SK-N-SH (cell line): ENCODE measurements around the gene HUS1B. TPM values are rescaled to one million over a fixed set of nuclear protein-coding genes. Genes with fewer than 3 reads are reported as not detected.
"Not testable (repeated sequence)": the region's sequence is repeated elsewhere in the genome, so short reads cannot be mapped to it uniquely, and the experiment has no call there.

Experiments used
- CTCF ChIA-PET: fragments of 300-600, 350-600 bp; formaldehyde crosslinking; extraction: SDS; loops from one replicate; lab custom pipeline; 2021; lab: Yijun Ruan, JAX
- POLR2A ChIA-PET: fragments of 350-600 bp; sonication (Branson Sonifier 250); formaldehyde crosslinking; extraction: SDS; loops from one replicate; lab custom pipeline; 2020; ENCODE audit warnings: antibody characterized with exemption, inconsistent platforms; lab: Yijun Ruan, JAX
- DNase-seq: peaks from one replicate; pipeline ENCODE4 v3.0.0; 2012
- H2AFZ ChIP-seq: fragments of 200-600 bp; sonication (generic); 2 replicates; pipeline ENCODE4 v1.8.1; 2016; ENCODE audit warnings: antibody characterized with exemption, mild to moderate bottlenecking, low read depth
- H3F3A ChIP-seq: fragments of 200-600 bp; sonication (generic); replicated peaks from 2 replicates; pipeline ENCODE3; 2016; ENCODE audit warnings: antibody characterized with exemption, mild to moderate bottlenecking; ENCODE audit not compliant: insufficient read depth
- H3K27ac ChIP-seq, 2 experiments: fragments of 200-500 bp in 1 of 2; fragments of 200-600 bp in 1 of 2; sonication (Bioruptor generic) in 1 of 2; sonication (generic), shearing (Covaris generic) in 1 of 2; 2 replicates each; pipeline versions ENCODE4 v1.5.1 to v1.6.1; 2014 to 2016; ENCODE audit warnings: low read depth in 2 of 2, inconsistent platforms in 1 of 2, low read length in 1 of 2, mild to moderate bottlenecking in 1 of 2, mixed read lengths in 1 of 2
- H3K27me3 ChIP-seq: fragments of 200-600 bp; sonication (generic), shearing (Covaris generic); 2 replicates; pipeline ENCODE4 v1.6.1; 2016; ENCODE audit warnings: mixed run types; ENCODE audit not compliant: insufficient read depth
- H3K36me3 ChIP-seq, 2 experiments: fragments of 200-500 bp in 1 of 2; fragments of 200-600 bp in 1 of 2; sonication (Bioruptor generic) in 1 of 2; sonication (generic) in 1 of 2; replicated peaks in 1 of 2; 2 replicates each; pipeline versions ENCODE3 to v1.5.1; 2014 to 2016; ENCODE audit warnings: low read length in 1 of 2, mild to moderate bottlenecking in 1 of 2; ENCODE audit not compliant: insufficient read depth in 2 of 2, control insufficient read depth in 1 of 2
- H3K4me1 ChIP-seq, 2 experiments: fragments of 200-500 bp in 1 of 2; fragments of 200-600 bp in 1 of 2; sonication (Bioruptor generic) in 1 of 2; sonication (generic), shearing (Covaris generic) in 1 of 2; 2 replicates each; pipeline versions ENCODE4 v1.5.1 to v1.6.1; 2014 to 2016; ENCODE audit warnings: low read depth in 1 of 2, low read length in 1 of 2, mixed run types in 1 of 2; ENCODE audit not compliant: insufficient read depth in 2 of 2, control insufficient read depth in 1 of 2
- H3K4me2 ChIP-seq: fragments of 200-600 bp; sonication (generic), shearing (Covaris generic); 2 replicates; pipeline ENCODE4 v1.6.1; 2017; ENCODE audit warnings: mixed run types
- H3K4me3 ChIP-seq, 2 experiments: fragments of 200-500 bp in 1 of 2; fragments of 200-600 bp in 1 of 2; sonication (Bioruptor generic) in 1 of 2; sonication (generic), shearing (Covaris generic) in 1 of 2; 2 replicates each; pipeline versions ENCODE4 v1.5.1 to v1.8.1; 2014 to 2016; ENCODE audit warnings: low read depth in 2 of 2, inconsistent platforms in 1 of 2, low read length in 1 of 2, mild to moderate bottlenecking in 1 of 2, mixed read lengths in 1 of 2, moderate library complexity in 1 of 2
- H3K79me2 ChIP-seq: fragments of 200-600 bp; sonication (generic); 2 replicates; pipeline ENCODE4 v1.8.1; 2017; ENCODE audit warnings: mild to moderate bottlenecking; ENCODE audit not compliant: insufficient read depth
- H3K9ac ChIP-seq: fragments of 200-600 bp; sonication (generic); 2 replicates; pipeline ENCODE4 v1.6.1; 2017; ENCODE audit warnings: mixed run types
- H3K9me2 ChIP-seq: fragments of 200-600 bp; sonication (generic); 2 replicates; pipeline ENCODE4 v1.6.1; 2017; ENCODE audit warnings: mixed run types
- H3K9me3 ChIP-seq: fragments of 200-600 bp; sonication (generic); 2 replicates; pipeline ENCODE4 v1.6.1; 2017; ENCODE audit warnings: mixed run types, mild to moderate bottlenecking, moderate library complexity
- H4K20me1 ChIP-seq: fragments of 200-600 bp; sonication (generic); 2 replicates; pipeline ENCODE4 v1.6.1; 2017; ENCODE audit warnings: mild to moderate bottlenecking, mixed run types; ENCODE audit not compliant: insufficient read depth
- ELF1 ChIP-seq: IDR thresholded peaks from 2 replicates; pipeline ENCODE4 v1.4.0; 2012
- EP300 ChIP-seq, 2 experiments: IDR thresholded peaks; 2 replicates each; pipeline versions ENCODE4 v1.4.0 to v1.6.1; 2012; ENCODE audit warnings: borderline replicate concordance in 1 of 2, low read depth in 1 of 2, low read length in 1 of 2
- EZH2phosphoT487 ChIP-seq: fragments of 200-600 bp; sonication (generic); IDR thresholded peaks from 2 replicates; pipeline ENCODE4 v1.6.1; 2017; ENCODE audit warnings: low read depth, mixed run types, mild to moderate bottlenecking, antibody characterized with exemption, moderate library complexity, borderline replicate concordance
- FOSL2 ChIP-seq: IDR thresholded peaks from 2 replicates; pipeline ENCODE4 v1.4.0; 2012; ENCODE audit warnings: low read depth, mild to moderate bottlenecking, moderate library complexity, borderline replicate concordance
- GATA2 ChIP-seq: sonication (generic); formaldehyde crosslinking; IDR thresholded peaks from 2 replicates; pipeline ENCODE4 v1.5.0; 2020; ENCODE audit warnings: mild to moderate bottlenecking, missing genetic modification reagents
- MEF2A ChIP-seq: IDR thresholded peaks from 2 replicates; pipeline ENCODE4 v1.4.0; 2012; ENCODE audit warnings: low read depth, borderline replicate concordance
- NRF1 ChIP-seq: IDR thresholded peaks from 2 replicates; pipeline ENCODE4 v1.6.1; 2012; ENCODE audit warnings: low read depth, mild to moderate bottlenecking, low read length
- SIN3A ChIP-seq: IDR thresholded peaks from 2 replicates; pipeline ENCODE4 v1.6.1; 2012; ENCODE audit warnings: low read depth, mild to moderate bottlenecking, low read length, moderate library complexity, borderline replicate concordance
- SMC3 ChIP-seq: IDR thresholded peaks from 2 replicates; pipeline ENCODE4 v1.6.1; 2012; ENCODE audit warnings: low read depth, low read length, improper control_type of control experiment
- TCF12 ChIP-seq: IDR thresholded peaks from 2 replicates; pipeline ENCODE4 v1.4.0; 2012
- USF2 ChIP-seq: fragments of 150-350 bp; IDR thresholded peaks from 2 replicates; pipeline ENCODE4 v1.6.1; 2017; ENCODE audit warnings: antibody characterized with exemption, low read length, low read depth, borderline replicate concordance
- YY1 ChIP-seq: IDR thresholded peaks from 2 replicates; pipeline ENCODE4 v1.4.0; 2012; ENCODE audit warnings: low read depth, mild to moderate bottlenecking
- WGBS: methylation state at CpG from one replicate; pipeline ENCODE4 v1.1.6; 2017; ENCODE audit warnings: low lambda C conversion rate; 5-methylcytosine and 5-hydroxymethylcytosine counted together
- polyA plus RNA-seq, 3 experiments: library from polyadenylated mRNA; depleted of rRNA; stranded (reverse); fragments of >200 nt; gene quantifications; 2 replicates each; pipeline ENCODE4 v1.2.3, GENCODE V29; 2012
- TF ChIP-seq, protein P1 (sequence below): fragments of 200-600 bp; sonication (generic); IDR thresholded peaks from 2 replicates; pipeline ENCODE4 v1.6.1; 2017; ENCODE audit warnings: antibody characterized with exemption, mild to moderate bottlenecking, moderate library complexity
- TF ChIP-seq, protein P2 (sequence below): IDR thresholded peaks from 2 replicates; pipeline ENCODE4 v1.6.1; 2012; ENCODE audit warnings: mild to moderate bottlenecking, low read depth, low read length, moderate library complexity

The HUS1B gene
- polyA plus RNA-seq, 1 of the 3 experiments (the other 2 are of a cell fraction) = 0.30 TPM

- Histone ChIP-seq H3K9ac (no peak overlapping the region), H3K36me3 (no peaks in the 10 kb centered on the region), H2AFZ (no peak overlapping the region), H3K27me3 (no peaks in the 10 kb centered on the region), H3K4me1 (no peaks in the 10 kb centered on the region), H3K4me2 (no peak overlapping the region), H3K4me3 (no peak overlapping the region), H3K9me3 (no peaks in the 10 kb centered on the region), H3K27ac (no peak overlapping the region), H4K20me1 (peaks cover 6% of the 10 kb centered on the region; the same call in 1 of the 2 replicates), H3F3A (no peaks in the 10 kb centered on the region), H3K9me2 (no peaks in the 10 kb centered on the region), H3K79me2 (peaks cover 45% of the 10 kb centered on the region)
- 64% methylated on average over 5 of the region's 5 CpGs for WGBS
- DNase-seq = no peak
- POLR2A ChIA-PET = no interaction called here
- TF ChIP-seq FOSL2 = no peak
- no peak for TF ChIP-seq EP300 (IDR thresholded peaks at IDR 0.05; ENCODE audit: borderline replicate concordance in 1 of 2, low read depth in 1 of 2, low read length in 1 of 2)
- no peak for TF ChIP-seq ELF1
- TF ChIP-seq, protein P1, sequence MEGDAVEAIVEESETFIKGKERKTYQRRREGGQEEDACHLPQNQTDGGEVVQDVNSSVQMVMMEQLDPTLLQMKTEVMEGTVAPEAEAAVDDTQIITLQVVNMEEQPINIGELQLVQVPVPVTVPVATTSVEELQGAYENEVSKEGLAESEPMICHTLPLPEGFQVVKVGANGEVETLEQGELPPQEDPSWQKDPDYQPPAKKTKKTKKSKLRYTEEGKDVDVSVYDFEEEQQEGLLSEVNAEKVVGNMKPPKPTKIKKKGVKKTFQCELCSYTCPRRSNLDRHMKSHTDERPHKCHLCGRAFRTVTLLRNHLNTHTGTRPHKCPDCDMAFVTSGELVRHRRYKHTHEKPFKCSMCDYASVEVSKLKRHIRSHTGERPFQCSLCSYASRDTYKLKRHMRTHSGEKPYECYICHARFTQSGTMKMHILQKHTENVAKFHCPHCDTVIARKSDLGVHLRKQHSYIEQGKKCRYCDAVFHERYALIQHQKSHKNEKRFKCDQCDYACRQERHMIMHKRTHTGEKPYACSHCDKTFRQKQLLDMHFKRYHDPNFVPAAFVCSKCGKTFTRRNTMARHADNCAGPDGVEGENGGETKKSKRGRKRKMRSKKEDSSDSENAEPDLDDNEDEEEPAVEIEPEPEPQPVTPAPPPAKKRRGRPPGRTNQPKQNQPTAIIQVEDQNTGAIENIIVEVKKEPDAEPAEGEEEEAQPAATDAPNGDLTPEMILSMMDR = no peak
- TF ChIP-seq GATA2 (CRISPR knock-in tag) = no peak
- TF ChIP-seq SMC3 = no peak
- no peak for TF ChIP-seq MEF2A
- TF ChIP-seq EZH2phosphoT487 = no peak
- no peak for TF ChIP-seq YY1
- no peak for TF ChIP-seq USF2
- no peak for TF ChIP-seq SIN3A
- no peak for TF ChIP-seq TCF12
- TF ChIP-seq NRF1 = no peak
- TF ChIP-seq, protein P2, sequence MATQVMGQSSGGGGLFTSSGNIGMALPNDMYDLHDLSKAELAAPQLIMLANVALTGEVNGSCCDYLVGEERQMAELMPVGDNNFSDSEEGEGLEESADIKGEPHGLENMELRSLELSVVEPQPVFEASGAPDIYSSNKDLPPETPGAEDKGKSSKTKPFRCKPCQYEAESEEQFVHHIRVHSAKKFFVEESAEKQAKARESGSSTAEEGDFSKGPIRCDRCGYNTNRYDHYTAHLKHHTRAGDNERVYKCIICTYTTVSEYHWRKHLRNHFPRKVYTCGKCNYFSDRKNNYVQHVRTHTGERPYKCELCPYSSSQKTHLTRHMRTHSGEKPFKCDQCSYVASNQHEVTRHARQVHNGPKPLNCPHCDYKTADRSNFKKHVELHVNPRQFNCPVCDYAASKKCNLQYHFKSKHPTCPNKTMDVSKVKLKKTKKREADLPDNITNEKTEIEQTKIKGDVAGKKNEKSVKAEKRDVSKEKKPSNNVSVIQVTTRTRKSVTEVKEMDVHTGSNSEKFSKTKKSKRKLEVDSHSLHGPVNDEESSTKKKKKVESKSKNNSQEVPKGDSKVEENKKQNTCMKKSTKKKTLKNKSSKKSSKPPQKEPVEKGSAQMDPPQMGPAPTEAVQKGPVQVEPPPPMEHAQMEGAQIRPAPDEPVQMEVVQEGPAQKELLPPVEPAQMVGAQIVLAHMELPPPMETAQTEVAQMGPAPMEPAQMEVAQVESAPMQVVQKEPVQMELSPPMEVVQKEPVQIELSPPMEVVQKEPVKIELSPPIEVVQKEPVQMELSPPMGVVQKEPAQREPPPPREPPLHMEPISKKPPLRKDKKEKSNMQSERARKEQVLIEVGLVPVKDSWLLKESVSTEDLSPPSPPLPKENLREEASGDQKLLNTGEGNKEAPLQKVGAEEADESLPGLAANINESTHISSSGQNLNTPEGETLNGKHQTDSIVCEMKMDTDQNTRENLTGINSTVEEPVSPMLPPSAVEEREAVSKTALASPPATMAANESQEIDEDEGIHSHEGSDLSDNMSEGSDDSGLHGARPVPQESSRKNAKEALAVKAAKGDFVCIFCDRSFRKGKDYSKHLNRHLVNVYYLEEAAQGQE = no peak
- CTCF ChIA-PET = interaction anchor here (1.6 kb wide), 1 partner anchor 73 kb away, joined by 5 read pairs; no protein-coding TSS in a partner anchor
Observed at GRCh38 chr6:665403-666267, 8.7 kb upstream of the HUS1B start.

- H3K36me3 ChIP-seq, CTCF ChIA-PET, H3K4me2 ChIP-seq, H2AFZ ChIP-seq, H4K20me1 ChIP-seq, H3K27ac ChIP-seq, POLR2A ChIA-PET, H3K9ac ChIP-seq, H3K27me3 ChIP-seq, H3K9me3 ChIP-seq, DNase-seq, H3F3A ChIP-seq, H3K4me1 ChIP-seq, H3K9me2 ChIP-seq, H3K4me3 ChIP-seq: not testable (repeated sequence)
- WGBS = 60% methylated on average over 4 of the region's 4 CpGs
- H3K79me2 ChIP-seq = peaks cover 55% of the 10 kb centered on the region
Observed at GRCh38 chr6:663788-664187, 6.9 kb upstream of the HUS1B start.
